ENCODE results near the gene NOL4L. TPM values are rescaled to one million over a fixed set of nuclear protein-coding genes. Genes with fewer than 3 reads are reported as not detected.

The NOL4L gene
- total and polyA plus RNA-seq, 2 experiments from 2014 or later, result 38.8 to 39.2 TPM

- TF ChIP-seq ZNF462 (CRISPR knock-in tag; IDR thresholded peaks at IDR 0.05) (no peak), ZNF114 (CRISPR knock-in tag; IDR thresholded peaks at IDR 0.05) (no peak), ZNF331 (CRISPR knock-in tag; IDR thresholded peaks at IDR 0.05; ENCODE audit: low read depth) (no peak), JUNB (IDR thresholded peaks at IDR 0.05; ENCODE audit: unreplicated experiment) (no peak), EZH2 (IDR thresholded peaks at IDR 0.05; ENCODE audit: low read depth, unreplicated experiment) (no peak), REST (IDR thresholded peaks at IDR 0.05; ENCODE audit: unreplicated experiment) (no peak)
These were observed 37.7 kb upstream of the NOL4L start (continued) for GRCh38 chr20:32622585-32623468.

Data from GM23338 (cell line).